H9 (cell line): ENCODE results near the gene NCAN. TPM values are rescaled to one million over a fixed set of nuclear protein-coding genes. Genes with fewer than 3 reads are reported as not detected.

Experiments used
- DNase-seq: peaks from one replicate; pipeline ENCODE4 v3.0.0-alpha.2; 2017
- H2AFZ ChIP-seq: one replicate; pipeline ENCODE4 v1.6.1; 2013; ENCODE audit warnings: mild to moderate bottlenecking, low read length, control low read depth, moderate library complexity
- H2AK5ac ChIP-seq: 2 replicates; pipeline ENCODE4 v1.6.1; 2013; ENCODE audit warnings: low read length, control low read depth, mixed read lengths; ENCODE audit not compliant: insufficient read length
- H2BK120ac ChIP-seq: one replicate; pipeline ENCODE4 v1.6.1; 2013; ENCODE audit warnings: low read depth, mild to moderate bottlenecking, low read length, control low read depth, inconsistent platforms; ENCODE audit not compliant: poor library complexity, severe bottlenecking
- H2BK12ac ChIP-seq: 2 replicates; pipeline ENCODE4 v1.6.1; 2013; ENCODE audit warnings: low read length, control low read depth, mixed read lengths, low read depth; ENCODE audit not compliant: insufficient read length
- H2BK15ac ChIP-seq: 2 replicates; pipeline ENCODE4 v1.6.1; 2013; ENCODE audit warnings: low read depth, low read length, control low read depth
- H2BK20ac ChIP-seq: one replicate; pipeline ENCODE4 v1.6.1; 2013; ENCODE audit warnings: low read depth, mild to moderate bottlenecking, low read length, control low read depth, inconsistent platforms; ENCODE audit not compliant: poor library complexity, severe bottlenecking
- H2BK5ac ChIP-seq: 2 replicates; pipeline ENCODE4 v1.6.1; 2013; ENCODE audit warnings: low read length, control low read depth, mixed read lengths; ENCODE audit not compliant: insufficient read length
- H3K14ac ChIP-seq: 2 replicates; pipeline ENCODE4 v1.6.1; 2013; ENCODE audit warnings: low read length, control low read depth; ENCODE audit not compliant: insufficient read depth
- H3K18ac ChIP-seq: 2 replicates; pipeline ENCODE4 v1.6.1; 2013; ENCODE audit warnings: low read depth, mild to moderate bottlenecking, mixed read lengths, low read length, control low read depth; ENCODE audit not compliant: insufficient read length
- H3K23ac ChIP-seq: 2 replicates; pipeline ENCODE4 v1.6.1; 2013; ENCODE audit warnings: low read length, control low read depth, mixed read lengths, low read depth; ENCODE audit not compliant: insufficient read length
- H3K23me2 ChIP-seq: 2 replicates; pipeline ENCODE4 v1.6.1; 2013; ENCODE audit warnings: low read depth, mild to moderate bottlenecking, mixed read lengths, low read length, control low read depth; ENCODE audit not compliant: insufficient read length, poor library complexity, severe bottlenecking
- H3K27ac ChIP-seq: 2 replicates; pipeline ENCODE4 v1.5.1; 2013; ENCODE audit warnings: low read length, control low read depth, mixed read lengths, low read depth; ENCODE audit not compliant: insufficient read length
- H3K27me3 ChIP-seq: 2 replicates; pipeline ENCODE4 v1.6.1; 2013; ENCODE audit warnings: low read length, control low read depth, inconsistent platforms; ENCODE audit not compliant: insufficient read depth
- H3K4ac ChIP-seq: 2 replicates; pipeline ENCODE4 v1.6.1; 2013; ENCODE audit warnings: low read depth, mild to moderate bottlenecking, control low read depth, inconsistent platforms, low read length, moderate library complexity
- H3K4me1 ChIP-seq: 2 replicates; pipeline ENCODE4 v1.6.1; 2013; ENCODE audit warnings: low read length, control low read depth, inconsistent platforms; ENCODE audit not compliant: insufficient read depth
- H3K4me2 ChIP-seq: 2 replicates; pipeline ENCODE4 v1.6.1; 2013; ENCODE audit warnings: low read length, control low read depth, mixed read lengths; ENCODE audit not compliant: insufficient read length, insufficient read depth
- H3K56ac ChIP-seq: 2 replicates; pipeline ENCODE4 v1.6.1; 2013; ENCODE audit warnings: low read depth, mild to moderate bottlenecking, mixed read lengths, low read length, control low read depth; ENCODE audit not compliant: insufficient read length
- H3K79me1 ChIP-seq: 2 replicates; pipeline ENCODE4 v1.6.1; 2013; ENCODE audit warnings: low read depth, mild to moderate bottlenecking, moderate library complexity, low read length, control low read depth, inconsistent platforms; ENCODE audit not compliant: insufficient read depth, poor library complexity, severe bottlenecking
- H3K79me2 ChIP-seq: 2 replicates; pipeline ENCODE4 v1.6.1; 2013; ENCODE audit warnings: low read length, control low read depth, inconsistent platforms; ENCODE audit not compliant: insufficient read depth
- H3K9ac ChIP-seq: 2 replicates; pipeline ENCODE4 v1.6.1; 2013; ENCODE audit warnings: low read length, control low read depth, mixed read lengths; ENCODE audit not compliant: insufficient read length; ENCODE audit errors: extremely low read depth
- H3K9me3 ChIP-seq: one replicate; pipeline ENCODE4 v1.6.1; 2013; ENCODE audit warnings: low read depth, low read length, inconsistent platforms; ENCODE audit not compliant: control insufficient read depth
- H3T11ph ChIP-seq: one replicate; pipeline ENCODE4 v1.6.1; 2013; ENCODE audit warnings: mild to moderate bottlenecking, low read length, control low read depth, inconsistent platforms
- H4K20me1 ChIP-seq: one replicate; pipeline ENCODE4 v1.6.1; 2013; ENCODE audit not compliant: control insufficient read depth, insufficient read length, insufficient read depth
- H4K5ac ChIP-seq: 2 replicates; pipeline ENCODE4 v1.6.1; 2013; ENCODE audit warnings: low read depth, mild to moderate bottlenecking, mixed read lengths, low read length, control low read depth; ENCODE audit not compliant: insufficient read length
- H4K8ac ChIP-seq: replicated peaks from 2 replicates; pipeline ENCODE4 v1.6.1; 2013; ENCODE audit warnings: low read length, control low read depth, mixed read lengths, low read depth; ENCODE audit not compliant: insufficient read length
- H4K91ac ChIP-seq: 2 replicates; pipeline ENCODE4 v1.6.1; 2013; ENCODE audit warnings: low read depth, mild to moderate bottlenecking, moderate library complexity, mixed read lengths, low read length, control low read depth; ENCODE audit not compliant: insufficient read length
- H3K27ac Mint-ChIP-seq, 3 experiments: 2 replicates in 2 of 3; 3 replicates in 1 of 3; pipeline ENCODE4 v1.8.0; 2020 to 2021; ENCODE audit warnings: mixed read lengths in 3 of 3, mild to moderate bottlenecking in 1 of 3, moderate library complexity in 1 of 3
- H3K27me3 Mint-ChIP-seq: 2 replicates; pipeline ENCODE4 v1.8.0; 2021; ENCODE audit warnings: low read depth, mild to moderate bottlenecking, moderate library complexity, mixed read lengths
- H3K36me3 Mint-ChIP-seq, 3 experiments: 2 replicates in 2 of 3; 3 replicates in 1 of 3; pipeline ENCODE4 v1.8.0; 2020 to 2021; ENCODE audit warnings: low read depth in 3 of 3, mixed read lengths in 3 of 3; ENCODE audit not compliant: insufficient read depth in 1 of 3
- H3K4me1 Mint-ChIP-seq, 2 experiments: 2 replicates each; pipeline ENCODE4 v1.8.0; 2020; ENCODE audit warnings: mixed read lengths in 2 of 2
- H3K4me3 Mint-ChIP-seq, 2 experiments: 2 replicates in 1 of 2; 3 replicates in 1 of 2; pipeline ENCODE4 v1.8.0; 2020 to 2021; ENCODE audit warnings: mild to moderate bottlenecking in 2 of 2, mixed read lengths in 2 of 2, moderate library complexity in 1 of 2
- H3K9me3 Mint-ChIP-seq, 2 experiments: 2 replicates in 1 of 2; 3 replicates in 1 of 2; pipeline ENCODE4 v1.8.0; 2020; ENCODE audit warnings: mild to moderate bottlenecking in 2 of 2, mixed read lengths in 2 of 2, moderate library complexity in 1 of 2
- CTCF ChIP-seq: fragments of 200-600 bp; sonication (generic); conservative IDR thresholded peaks from 3 replicates; pipeline ENCODE4 v1.8.0; 2021; ENCODE audit warnings: antibody characterized with exemption, mild to moderate bottlenecking
- WGBS: extraction: QIAGEN DNeasy Blood & Tissue Kit; methylation state at CpG from one replicate; pipeline ENCODE4 v1.1.7; 2013; ENCODE audit warnings: missing lambda C conversion rate, low lambda C conversion rate, mixed read lengths; ENCODE audit not compliant: insufficient read length; ENCODE audit errors: extremely low coverage; 5-methylcytosine and 5-hydroxymethylcytosine counted together
- total RNA-seq: library from RNA; stranded (reverse); gene quantifications from 2 replicates; pipeline ENCODE4 v1.2.1, GENCODE V29; 2021

NCAN gene
- total RNA-seq, 1 experiment from 2014 or later = 1.6 TPM

DNA sequence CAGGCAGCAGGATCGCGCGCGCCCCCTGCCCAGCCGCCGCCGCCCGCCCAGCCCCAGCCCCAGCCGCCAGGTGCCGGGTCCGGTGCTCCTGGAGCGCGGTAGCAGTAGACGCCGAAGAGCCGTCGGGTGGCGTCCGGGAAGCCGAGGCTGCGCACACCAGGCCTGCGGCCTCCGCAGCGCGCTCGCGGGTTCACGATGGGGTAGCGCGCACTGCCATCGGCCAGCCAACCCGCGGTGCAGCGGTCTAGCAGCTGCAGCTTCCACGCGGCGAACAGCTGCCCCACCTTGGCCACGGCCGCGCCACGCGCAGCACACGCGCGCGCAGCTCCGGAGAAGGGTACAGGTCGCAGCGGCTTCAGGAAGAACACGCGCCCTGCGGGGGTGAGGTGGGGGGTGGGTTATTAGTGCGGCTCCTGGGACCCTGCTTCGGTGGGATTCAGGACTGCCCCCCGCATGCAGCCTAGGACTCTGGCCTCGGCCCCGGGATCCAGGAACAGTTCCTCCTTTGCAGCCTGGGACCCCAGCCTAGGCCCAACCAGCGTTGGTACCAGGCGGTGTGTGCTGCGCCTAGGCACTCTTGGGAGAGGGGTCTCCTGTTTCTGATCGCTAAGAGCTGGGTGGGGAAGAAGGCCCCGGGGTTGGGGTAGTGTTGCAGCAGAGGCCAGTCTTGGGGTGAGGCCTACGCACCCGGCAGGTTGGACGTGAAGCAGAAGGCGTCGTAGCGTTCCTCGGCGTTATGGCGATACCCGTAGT, 46.3 kb downstream of the NCAN start:
- H3K27me3 ChIP-seq = peaks cover 5% of the 10 kb centered on the region; the same call in 1 of the 2 replicates
- H3K9me3 Mint-ChIP-seq = no peaks in the 10 kb centered on the region; a peak in 1 of 5 replicates
- no peaks in the 10 kb centered on the region for H3K79me1 ChIP-seq
- H3K4me1 ChIP-seq = no peaks in the 10 kb centered on the region; the same call in 1 of the 2 replicates
- H2BK20ac ChIP-seq = no peak overlapping the region
- peaks cover 18 to 29% of the 10 kb centered on the region in 2 experiments for H3K4me1 Mint-ChIP-seq
- TF ChIP-seq CTCF = no peak
- H3K27me3 Mint-ChIP-seq = peaks cover 55% of the 10 kb centered on the region
- no peak overlapping the region for H3K4me3 Mint-ChIP-seq
- peaks cover 16% of the 10 kb centered on the region for H3K23me2 ChIP-seq
- H4K20me1 ChIP-seq = no peaks in the 10 kb centered on the region
- H3K36me3 Mint-ChIP-seq = peaks cover 8 to 16% (median 16%) of the 10 kb centered on the region in 3 experiments
- no CpG with 5 or more reads among the region's 72 CpGs for WGBS
- no peak overlapping the region for H3K18ac ChIP-seq
- no peak overlapping the region for H4K91ac ChIP-seq
- no peaks in the 10 kb centered on the region for H3K79me2 ChIP-seq
- no peak overlapping the region for H3K56ac ChIP-seq
- H2AK5ac ChIP-seq = no peak overlapping the region
- H2BK12ac ChIP-seq = no peak overlapping the region
- H3T11ph ChIP-seq = no peak overlapping the region
- no peak overlapping the region for H3K4me2 ChIP-seq
- H4K5ac ChIP-seq = no peak overlapping the region
- H3K4ac ChIP-seq = no peak overlapping the region
- H4K8ac ChIP-seq = no peak overlapping the region
- H2BK120ac ChIP-seq = no peak overlapping the region
- no peak for DNase-seq
- no peak overlapping the region for H2AFZ ChIP-seq
- no peak overlapping the region for H3K27ac ChIP-seq
- no peak overlapping the region for H3K27ac Mint-ChIP-seq
- no peak overlapping the region for H2BK5ac ChIP-seq
- no peak overlapping the region for H3K9ac ChIP-seq
- no peak overlapping the region for H3K14ac ChIP-seq
- H3K9me3 ChIP-seq = no peaks in the 10 kb centered on the region
- no peak overlapping the region for H3K23ac ChIP-seq
- H2BK15ac ChIP-seq = no peak overlapping the region
